Erythroblast (primary cell): Measurements from ENCODE around the gene RNF150.

Source experiments
- GATA1 ChIP-seq: IDR thresholded peaks from 2 replicates; pipeline ENCODE4 v1.6.1; 2011; ENCODE audit warnings: low read depth, mild to moderate bottlenecking, control low read depth, low read length, moderate library complexity
- POLR2A ChIP-seq: IDR thresholded peaks from 2 replicates; pipeline ENCODE4 v1.6.1; 2011; ENCODE audit warnings: mild to moderate bottlenecking, low read length

DNA sequence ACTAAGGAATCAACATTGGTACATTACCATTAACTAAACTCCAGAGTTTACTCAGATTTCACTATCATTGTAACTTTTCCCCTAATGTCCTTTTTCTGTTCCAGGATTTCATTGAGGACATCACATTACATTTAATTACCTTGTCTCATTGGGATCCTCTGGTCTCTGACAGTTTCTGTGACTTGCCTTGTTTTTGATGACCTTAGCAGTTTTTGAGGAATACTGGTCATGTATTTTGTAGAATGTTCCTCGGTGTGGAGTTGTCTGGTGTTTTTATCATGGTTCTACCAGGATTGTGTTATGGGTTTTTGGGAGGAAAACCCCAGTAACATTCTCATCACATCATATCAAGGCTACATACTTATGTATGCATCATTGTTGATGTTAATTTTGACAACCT is 281.5 kb downstream of the RNF150 start:
- TF ChIP-seq POLR2A (no peak), GATA1 (no peak)
